ENCODE measurements around the gene DPCD.

DNA sequence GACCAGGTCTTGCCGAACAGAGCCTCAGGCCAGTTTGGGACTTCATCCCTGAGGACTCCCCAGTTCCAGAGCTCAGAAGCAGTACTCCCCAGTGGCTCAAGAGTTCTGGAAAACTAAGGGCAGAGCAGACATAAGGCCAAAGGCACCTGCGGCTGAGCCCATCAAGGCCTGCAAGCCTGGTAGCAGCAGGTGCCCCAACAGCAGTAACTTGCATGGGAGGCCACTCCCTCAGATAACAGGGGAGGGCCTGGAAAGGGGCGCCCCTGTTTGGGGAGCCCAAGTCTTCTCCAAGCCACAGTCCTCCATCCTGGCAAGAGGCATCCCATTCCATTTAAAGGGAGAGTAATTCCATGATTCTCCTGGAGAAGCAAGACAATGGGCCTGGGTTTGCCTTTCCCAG lies 13.0 kb upstream of the DPCD start:
- TF ChIP-seq CTCF (IDR thresholded peaks at IDR 0.05), result no peak
- no peak for TF ChIP-seq POLR2A (IDR thresholded peaks at IDR 0.05)
